Esophagus muscularis mucosa (tissue), 4 donors: ENCODE results near the gene AHCYL2. TPM values are rescaled to one million over a fixed set of nuclear protein-coding genes. Genes with fewer than 3 reads are reported as not detected.
A peak's percentile ranks its signal among the peaks of the same experiment; 100 is the strongest.
"Not testable (repeated sequence)": the region's sequence is repeated elsewhere in the genome, so short reads cannot be mapped to it uniquely, and the experiment has no call there.

Experiments
- DNase-seq: peaks from one replicate; pipeline ENCODE4 v3.0.0-alpha.2; 2017; ENCODE audit errors: extremely low spot score
- H3K27ac ChIP-seq, 4 donors: fragments of 200-600 bp; sonication (generic); replicated peaks in 1 of 4; 1 replicate in 3 of 4; 2 replicates in 1 of 4; pipeline ENCODE4 v1.5.1; 2016 to 2019; ENCODE audit warnings: mild to moderate bottlenecking in 1 of 4
- H3K27me3 ChIP-seq, 4 donors: fragments of 200-600 bp; sonication (generic); one replicate each; pipeline versions ENCODE4 v1.5.1 to v1.6.0; 2016 to 2019
- H3K36me3 ChIP-seq, 4 donors: fragments of 200-600 bp; sonication (generic); one replicate each; pipeline ENCODE4 v1.5.1; 2016 to 2019
- H3K4me1 ChIP-seq, 4 donors: fragments of 200-600 bp; sonication (generic); one replicate each; pipeline ENCODE4 v1.5.1; 2016 to 2019
- H3K4me3 ChIP-seq, 4 donors: fragments of 200-600 bp; sonication (generic); 1 replicate in 2 of 4; 2 replicates in 2 of 4; pipeline ENCODE4 v1.5.1; 2016 to 2019; ENCODE audit warnings: mild to moderate bottlenecking in 4 of 4, moderate library complexity in 1 of 4
- H3K9me3 ChIP-seq, 4 donors: fragments of 200-600 bp; sonication (generic); 1 replicate in 3 of 4; 2 replicates in 1 of 4; pipeline ENCODE4 v1.5.1; 2016 to 2019
- CTCF ChIP-seq, 3 experiments: fragments of 200-600 bp in 2 of 3; fragments of 450-650 bp in 1 of 3; sonication (generic) in 2 of 3; IDR thresholded peaks; one replicate each; pipeline ENCODE4 v1.5.1; 2017 to 2019; ENCODE audit warnings: antibody characterized with exemption in 3 of 3, mild to moderate bottlenecking in 2 of 3, moderate library complexity in 1 of 3
- EP300 ChIP-seq: sonication (generic); formaldehyde crosslinking; IDR thresholded peaks from one replicate; pipeline ENCODE4 v1.6.1; 2017; ENCODE audit warnings: antibody characterized with exemption
- POLR2A ChIP-seq: fragments of 450-650 bp; IDR thresholded peaks from one replicate; pipeline ENCODE4 v1.6.1; 2017; ENCODE audit warnings: antibody characterized with exemption, moderate library complexity, mild to moderate bottlenecking, low read depth
- POLR2AphosphoS5 ChIP-seq, 2 donors: sonication (generic); formaldehyde crosslinking; IDR thresholded peaks; one replicate each; pipeline ENCODE4 v1.6.1; 2017; ENCODE audit warnings: antibody characterized with exemption in 2 of 2
- WGBS: methylation state at CpG from one replicate; pipeline ENCODE4 v1.1.5; 2018; 5-methylcytosine and 5-hydroxymethylcytosine counted together
- intact Hi-C: fragments of 100-400 bp; cut with DNase I; formaldehyde crosslinking; loops from one replicate; pipeline ENCODE4 v1.15.1; 2023
- total RNA-seq, 4 donors: library from RNA; depleted of rRNA; stranded (reverse); fragments of >200 nt; gene quantifications; one replicate each; pipeline versions ENCODE4 v1.1.0 to v1.2.1, GENCODE V29; 2016

Gene AHCYL2
- total RNA-seq, 4 donors from 2014 or later = 9.7 to 14.2 (median 11.9) TPM

DNA sequence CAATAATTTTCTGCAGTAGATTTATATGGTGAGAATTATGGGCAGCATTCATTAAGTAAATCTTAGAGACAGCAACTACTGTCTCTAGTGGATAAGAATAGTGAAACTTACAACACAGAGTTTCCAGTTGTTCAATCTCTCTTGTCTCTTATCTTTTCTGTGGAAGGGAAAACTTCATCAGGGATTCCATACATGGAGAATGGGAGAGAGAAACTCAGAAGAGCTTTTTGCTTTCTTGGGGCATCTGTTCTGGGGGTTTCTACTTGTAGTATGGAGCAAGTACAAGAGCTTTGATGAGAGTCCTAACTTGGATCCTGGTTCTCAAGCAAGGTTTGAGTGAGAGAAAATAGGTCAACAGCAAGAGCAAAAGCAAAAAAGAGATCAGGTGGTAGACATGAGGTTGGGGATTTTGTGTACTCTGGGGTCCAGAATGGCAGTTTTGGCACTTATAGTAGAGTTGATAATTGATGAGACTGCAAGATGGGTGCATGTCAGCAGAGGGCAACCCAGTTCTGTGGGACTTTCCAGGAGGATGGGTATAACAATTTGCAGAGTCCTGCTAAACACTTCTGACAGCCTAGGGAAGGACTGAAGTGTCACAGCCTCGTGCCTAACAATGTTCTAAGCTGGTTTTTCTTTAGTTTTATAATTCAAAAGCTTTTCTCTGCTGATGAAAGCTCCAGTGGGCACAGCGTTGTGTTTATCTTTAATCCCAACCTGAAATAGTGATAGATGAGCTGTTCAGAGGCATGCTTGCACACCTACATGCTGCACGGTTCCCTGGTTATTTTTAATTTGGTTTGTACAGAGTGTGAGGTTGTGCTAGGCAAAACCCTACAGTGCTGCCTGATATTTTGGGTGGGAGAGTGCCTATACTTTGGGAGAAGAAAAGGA is 177.4 kb downstream of the AHCYL2 start:
- DNase-seq = no peak
- Histone ChIP-seq H3K36me3 (peaks cover 0 to 51% (median 6%) of the 10 kb centered on the region in 4 donors), H3K27me3 (no peaks in the 10 kb centered on the region), H3K4me3 (no peak overlapping the region), H3K27ac (no peak overlapping the region), H3K4me1 (peaks cover 0 to 8% (median 3%) of the 10 kb centered on the region in 4 donors), H3K9me3 (no peaks in the 10 kb centered on the region)
- 33% methylated on average over 3 of the region's 3 CpGs for WGBS
- TF ChIP-seq POLR2A = no peak
- no peak for TF ChIP-seq EP300
- TF ChIP-seq CTCF (IDR thresholded peaks at IDR 0.05) = peak in 1 of 3 experiments; percentile 5
- no peak for TF ChIP-seq POLR2AphosphoS5 (IDR thresholded peaks at IDR 0.05)
- intact Hi-C loops = no loop called here

- TF ChIP-seq POLR2A (no peak), EP300 (no peak), CTCF (IDR thresholded peaks at IDR 0.05) (no peak), POLR2AphosphoS5 (IDR thresholded peaks at IDR 0.05) (no peak)
- no peak overlapping the region for H3K4me3 ChIP-seq
- no peak overlapping the region for H3K27ac ChIP-seq
- intact Hi-C loops = no loop called here
- DNase-seq = no peak
- H3K27me3 ChIP-seq = no peaks in the 10 kb centered on the region
- H3K4me1 ChIP-seq = peaks cover 0 to 8% (median 3%) of the 10 kb centered on the region in 4 donors
- H3K36me3 ChIP-seq = peaks cover 0 to 62% (median 6%) of the 10 kb centered on the region in 4 donors
- H3K9me3 ChIP-seq = no peaks in the 10 kb centered on the region
These were observed 180.7 kb downstream of the AHCYL2 start for GRCh38 chr7:129405527-129405926.

DNA sequence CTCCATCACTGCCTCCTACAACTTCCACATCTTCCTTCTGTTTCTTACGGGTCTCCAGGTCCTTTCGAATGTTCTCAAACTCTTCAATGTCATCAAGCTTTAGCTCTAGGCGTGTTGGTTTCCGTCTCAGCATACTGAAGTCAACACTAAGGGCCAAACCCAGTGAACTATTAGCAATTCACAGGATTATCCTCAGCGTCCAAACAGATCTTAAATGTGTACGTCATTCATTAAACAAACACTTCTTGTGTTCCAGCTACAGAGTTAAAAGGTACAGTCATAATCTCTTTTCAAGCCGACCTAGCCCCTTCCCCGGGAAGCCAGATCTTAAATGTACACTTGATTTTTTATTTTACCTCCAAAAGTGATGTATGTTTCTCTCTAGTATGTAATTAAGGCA is 185.4 kb downstream of the AHCYL2 start:
- H3K27ac ChIP-seq, H3K4me1 ChIP-seq, DNase-seq, intact Hi-C loops, H3K9me3 ChIP-seq, H3K4me3 ChIP-seq, H3K27me3 ChIP-seq: not testable (repeated sequence)
- H3K36me3 ChIP-seq = peaks cover 5 to 81% (median 11%) of the 10 kb centered on the region in 4 donors
- WGBS = 90% methylated on average over 8 of the region's 8 CpGs

GRCh38 chr7:129412501-129412900 is 187.7 kb downstream of the AHCYL2 start:
- H3K27me3 ChIP-seq = no peaks in the 10 kb centered on the region
- H3K36me3 ChIP-seq = peaks cover 5 to 75% (median 8%) of the 10 kb centered on the region in 4 donors
- intact Hi-C loops = no loop called here
- no peak overlapping the region for H3K27ac ChIP-seq
- WGBS = 95% methylated on average over 4 of the region's 4 CpGs
- no peak for DNase-seq
- no peaks in the 10 kb centered on the region for H3K9me3 ChIP-seq
- H3K4me3 ChIP-seq = no peak overlapping the region
- H3K4me1 ChIP-seq = no peaks in the 10 kb centered on the region
- no peak for TF ChIP-seq EP300
- TF ChIP-seq POLR2A = no peak
- no peak for TF ChIP-seq CTCF (IDR thresholded peaks at IDR 0.05)
- TF ChIP-seq POLR2AphosphoS5 (IDR thresholded peaks at IDR 0.05) = no peak

GRCh38 chr7:129417073-129417472 is 192.2 kb downstream of the AHCYL2 start:
- Histone ChIP-seq H3K9me3 (no peaks in the 10 kb centered on the region), H3K27me3 (no peaks in the 10 kb centered on the region), H3K36me3 (peaks cover 3 to 49% (median 5%) of the 10 kb centered on the region in 4 donors), H3K4me1 (peaks cover 0 to 3% (median 0%) of the 10 kb centered on the region in 4 donors), H3K27ac (no peak overlapping the region), H3K4me3 (no peak overlapping the region)
- intact Hi-C loops = no loop called here
- 91% methylated on average over 5 of the region's 5 CpGs for WGBS
- no peak for DNase-seq
- TF ChIP-seq CTCF (IDR thresholded peaks at IDR 0.05) (no peak), EP300 (no peak), POLR2A (no peak), POLR2AphosphoS5 (IDR thresholded peaks at IDR 0.05) (no peak)
